GM12874 (cell line): ENCODE results near the gene APOL1.

Experiments
- CTCF ChIP-seq: IDR thresholded peaks from 2 replicates; pipeline ENCODE4 v1.5.1; 2011; ENCODE audit warnings: low read depth, mild to moderate bottlenecking, control low read depth, low read length, moderate library complexity; ENCODE audit not compliant: insufficient read depth

APOL1 gene

GRCh38 chr22:36277482-36278291 is 24.8 kb downstream of the APOL1 start:
- peak; percentile 93 for TF ChIP-seq CTCF

- no peak for TF ChIP-seq CTCF
Observed at GRCh38 chr22:36279219-36279666, 26.3 kb downstream of the APOL1 start.

GRCh38 chr22:36280379-36280778 is 27.4 kb downstream of the APOL1 start:
- TF ChIP-seq CTCF: no peak

- TF ChIP-seq CTCF: no peak
Observed at GRCh38 chr22:36281781-36282327, 28.9 kb downstream of the APOL1 start.

GRCh38 chr22:36282328-36282831 is 29.4 kb downstream of the APOL1 start:
- TF ChIP-seq CTCF: no peak

- TF ChIP-seq CTCF: no peak
Observed at GRCh38 chr22:36284171-36284571, 31.2 kb downstream of the APOL1 start.

GRCh38 chr22:36285017-36285416 is 32.1 kb downstream of the APOL1 start:
- TF ChIP-seq CTCF: no peak
